Measurements from ENCODE around the gene ZCWPW1.
"Not testable (repeated sequence)": the region's sequence is repeated elsewhere in the genome, so short reads cannot be mapped to it uniquely, and the experiment has no call there.

The ZCWPW1 gene

DNA sequence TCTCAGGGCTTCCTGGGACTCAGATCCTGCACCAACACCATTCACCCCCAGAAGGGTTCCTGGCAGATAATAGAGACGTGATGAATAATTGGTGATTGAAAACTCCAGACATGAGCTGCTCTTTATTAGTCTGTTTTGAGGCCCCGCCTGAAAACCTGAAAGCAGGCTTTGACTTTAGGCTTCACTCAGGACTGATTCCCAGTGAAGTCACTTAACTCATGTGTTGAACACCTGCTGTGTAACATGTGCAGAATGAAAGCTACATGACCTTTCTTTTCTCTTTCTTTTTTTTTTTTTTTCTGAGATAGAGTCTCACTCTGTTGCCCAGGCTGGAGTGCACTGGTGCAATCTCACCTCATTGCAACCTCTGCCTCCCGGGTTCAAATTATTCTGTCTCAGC is 26.7 kb upstream of the ZCWPW1 start:
- no peak for DNase-seq

DNA sequence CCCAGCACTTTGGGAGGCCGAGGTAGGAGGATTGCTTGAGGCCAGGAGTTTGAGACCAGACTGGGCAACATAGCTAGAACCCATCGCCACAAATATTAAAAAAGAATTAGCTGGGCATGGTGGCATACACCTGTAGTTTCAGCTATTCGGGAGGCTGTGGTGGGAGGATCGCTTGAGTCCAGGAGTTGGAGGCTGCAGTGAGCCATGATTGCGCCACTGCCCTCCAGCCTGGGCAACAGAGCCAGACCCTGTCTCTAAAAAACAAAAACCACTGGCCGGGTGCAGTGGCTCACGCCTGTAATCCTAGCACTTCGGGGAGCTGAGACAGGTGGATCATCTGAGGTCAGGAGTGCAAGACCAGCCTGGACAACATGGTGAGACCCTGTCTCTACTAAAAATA is 25.4 kb upstream of the ZCWPW1 start:
- DNase-seq: not testable (repeated sequence)

DNA sequence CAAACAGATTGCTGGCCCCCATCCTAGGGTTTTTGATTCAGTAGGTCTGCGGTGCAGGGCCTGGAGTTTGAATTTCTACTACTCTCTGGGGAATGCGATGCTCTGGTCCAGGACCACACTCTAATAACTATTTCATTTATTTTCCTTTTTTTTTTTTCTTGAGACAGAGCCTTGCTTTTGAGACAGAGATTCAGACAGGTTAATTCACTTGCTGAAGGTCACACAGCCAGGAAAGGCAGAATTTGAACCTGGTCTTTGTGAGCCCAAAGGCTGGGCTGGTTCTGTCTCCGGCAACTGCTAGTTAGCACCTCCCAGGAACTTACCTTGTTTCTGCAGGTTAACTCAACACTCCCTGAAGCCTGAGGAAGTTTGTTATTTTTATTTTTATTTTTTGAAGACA is 24.0 kb upstream of the ZCWPW1 start:
- no peak for DNase-seq

DNA sequence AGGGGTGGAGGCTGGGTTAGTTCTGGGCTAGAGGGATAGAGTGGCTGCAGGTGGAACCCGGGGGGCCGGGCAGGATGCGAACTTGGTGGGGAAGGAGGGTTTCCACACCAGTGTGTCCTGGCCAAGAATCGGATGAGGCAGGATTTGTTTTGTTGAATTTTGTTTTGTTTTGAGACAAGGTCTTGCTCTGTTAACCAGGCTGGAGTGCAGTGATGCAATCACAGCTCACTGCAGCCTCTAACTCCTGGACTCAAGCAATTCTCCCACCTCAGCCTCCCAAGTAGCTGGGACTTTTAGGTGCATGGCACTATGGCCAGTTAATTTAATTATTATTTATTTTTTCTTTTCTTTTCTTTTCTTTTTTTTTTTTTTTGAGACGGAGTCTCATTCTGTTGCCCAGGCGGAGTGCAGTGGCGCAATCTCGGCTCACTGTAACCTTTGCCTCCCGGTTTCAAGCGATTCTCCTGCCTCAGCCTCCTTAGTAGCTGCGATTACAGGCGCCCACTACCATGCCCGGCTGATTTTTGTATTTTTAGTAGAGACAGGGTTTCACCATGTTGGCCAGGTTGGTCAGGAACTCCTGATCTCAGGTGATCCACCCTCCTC is 20.8 kb upstream of the ZCWPW1 start:
- no peak for DNase-seq

DNA sequence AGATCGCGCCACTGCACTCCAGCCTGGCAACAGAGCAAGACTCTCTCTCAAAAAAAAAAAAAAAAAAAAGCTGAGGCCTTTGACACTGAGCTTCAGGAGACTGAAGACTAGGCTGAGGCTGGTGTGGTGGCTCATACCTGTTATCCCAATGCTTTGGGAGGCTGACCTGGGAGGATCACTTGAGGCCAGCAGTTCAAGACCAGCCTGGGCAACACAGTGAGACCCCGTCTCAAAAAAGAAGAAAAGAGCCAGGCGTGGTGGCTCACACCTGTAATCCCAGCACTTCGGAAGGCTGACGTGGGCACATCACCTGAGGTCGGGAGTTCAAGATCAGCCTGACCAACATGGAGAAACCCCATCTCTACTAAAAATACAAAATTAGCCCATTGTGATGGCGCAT is 18.9 kb upstream of the ZCWPW1 start:
- DNase-seq: not testable (repeated sequence)

DNA sequence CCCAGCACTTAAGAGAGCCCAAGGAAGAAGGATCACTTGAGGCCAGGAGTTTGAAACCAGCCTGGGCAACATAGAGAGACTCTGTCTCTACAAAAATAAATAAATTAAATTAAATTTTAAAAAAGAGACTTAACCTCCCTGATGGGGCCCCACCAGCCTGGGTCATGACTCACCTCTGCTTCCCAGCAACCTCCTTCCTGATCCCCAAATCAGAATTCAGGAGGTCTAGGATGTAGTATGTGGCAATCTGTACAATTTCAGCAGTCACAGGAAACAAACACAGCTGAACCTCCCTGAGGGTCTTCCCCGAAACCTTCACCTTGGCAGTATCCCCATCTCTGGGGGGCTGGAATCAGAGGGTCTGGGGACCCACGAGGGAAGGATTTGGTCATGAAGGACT is 17.5 kb upstream of the ZCWPW1 start:
- no peak for DNase-seq

DNA sequence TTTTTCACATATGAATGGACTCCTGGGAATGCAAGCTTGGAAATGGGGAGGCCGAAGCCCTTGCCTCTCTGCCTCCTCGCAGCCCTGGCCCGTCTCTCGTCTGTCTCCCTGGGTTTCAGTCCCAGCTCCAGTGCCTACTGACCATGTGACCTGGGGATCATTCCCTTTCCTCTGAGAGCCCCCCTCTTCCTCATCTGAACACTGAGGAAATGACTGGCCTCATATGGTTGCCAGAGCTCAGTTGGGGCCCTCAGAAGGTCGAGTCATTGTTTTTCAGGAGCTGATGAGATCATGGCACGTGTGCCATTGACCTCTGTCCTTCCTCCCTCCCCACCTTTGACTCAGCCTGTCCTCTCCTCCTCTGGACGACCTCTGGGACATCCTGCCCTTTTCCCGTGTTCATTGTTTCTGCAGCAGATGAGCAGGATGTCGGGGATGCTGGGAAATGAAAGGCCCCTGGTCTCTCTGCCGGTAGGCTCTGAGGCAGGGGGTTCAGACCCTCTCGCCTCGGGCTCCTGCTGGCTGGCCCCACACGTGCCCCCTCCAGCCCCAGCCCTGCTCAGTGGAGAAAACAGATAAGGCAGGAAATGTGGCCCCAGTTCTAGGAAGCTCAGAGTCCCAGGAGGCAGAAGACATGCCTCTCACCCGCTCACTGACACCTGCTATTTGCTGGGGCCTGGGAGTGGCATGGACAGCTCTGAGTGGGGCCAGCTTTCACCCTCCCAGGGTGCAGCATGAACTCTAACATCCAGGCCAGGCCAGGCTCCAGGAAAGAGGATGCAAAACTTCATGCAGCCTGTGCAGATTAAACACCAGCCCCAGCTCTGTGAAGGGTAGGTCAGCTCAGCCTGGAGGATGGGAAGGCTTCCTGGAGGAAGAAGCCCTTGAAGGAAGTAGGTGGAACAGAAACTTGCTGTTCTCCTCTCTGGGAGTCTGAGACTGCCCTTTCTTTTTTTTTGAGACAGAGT is 16.1 kb upstream of the ZCWPW1 start:
- DNase-seq: no peak

DNA sequence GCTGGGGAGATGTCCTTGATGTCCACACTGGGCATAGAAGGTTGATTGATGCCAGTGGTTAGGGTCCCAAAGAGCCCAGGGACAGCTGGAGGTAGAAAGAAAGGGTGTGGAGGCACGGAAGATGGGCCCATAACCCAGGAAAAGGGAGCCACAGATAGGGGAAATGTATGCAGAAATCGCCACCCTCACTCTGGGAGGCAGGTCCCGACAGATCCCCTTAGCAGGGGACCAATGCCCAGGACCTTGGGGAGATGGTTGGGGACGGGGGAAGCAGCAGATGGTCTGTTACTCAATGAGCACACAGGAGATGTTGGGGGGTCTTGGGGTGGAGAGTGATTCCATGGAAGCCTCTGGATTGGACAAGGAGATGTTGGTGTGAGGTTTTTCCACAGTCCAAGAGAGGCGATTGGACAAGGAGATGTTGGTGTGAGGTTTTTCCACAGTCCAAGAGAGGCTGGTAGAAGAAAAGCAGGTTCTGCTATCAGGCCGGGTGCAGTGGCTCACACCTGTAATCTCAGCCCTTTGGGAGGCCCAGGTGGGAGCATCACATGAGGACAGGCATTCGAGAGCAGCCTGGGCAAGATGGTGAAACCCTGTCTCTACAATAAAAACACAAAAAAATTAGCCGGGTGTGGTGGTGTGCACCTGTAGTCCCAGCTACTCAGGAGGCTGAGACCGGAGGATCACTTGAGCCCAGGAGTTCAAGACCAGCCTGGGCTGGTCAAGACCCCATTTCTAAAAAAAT is 14.8 kb upstream of the ZCWPW1 start:
- DNase-seq: no peak

DNA sequence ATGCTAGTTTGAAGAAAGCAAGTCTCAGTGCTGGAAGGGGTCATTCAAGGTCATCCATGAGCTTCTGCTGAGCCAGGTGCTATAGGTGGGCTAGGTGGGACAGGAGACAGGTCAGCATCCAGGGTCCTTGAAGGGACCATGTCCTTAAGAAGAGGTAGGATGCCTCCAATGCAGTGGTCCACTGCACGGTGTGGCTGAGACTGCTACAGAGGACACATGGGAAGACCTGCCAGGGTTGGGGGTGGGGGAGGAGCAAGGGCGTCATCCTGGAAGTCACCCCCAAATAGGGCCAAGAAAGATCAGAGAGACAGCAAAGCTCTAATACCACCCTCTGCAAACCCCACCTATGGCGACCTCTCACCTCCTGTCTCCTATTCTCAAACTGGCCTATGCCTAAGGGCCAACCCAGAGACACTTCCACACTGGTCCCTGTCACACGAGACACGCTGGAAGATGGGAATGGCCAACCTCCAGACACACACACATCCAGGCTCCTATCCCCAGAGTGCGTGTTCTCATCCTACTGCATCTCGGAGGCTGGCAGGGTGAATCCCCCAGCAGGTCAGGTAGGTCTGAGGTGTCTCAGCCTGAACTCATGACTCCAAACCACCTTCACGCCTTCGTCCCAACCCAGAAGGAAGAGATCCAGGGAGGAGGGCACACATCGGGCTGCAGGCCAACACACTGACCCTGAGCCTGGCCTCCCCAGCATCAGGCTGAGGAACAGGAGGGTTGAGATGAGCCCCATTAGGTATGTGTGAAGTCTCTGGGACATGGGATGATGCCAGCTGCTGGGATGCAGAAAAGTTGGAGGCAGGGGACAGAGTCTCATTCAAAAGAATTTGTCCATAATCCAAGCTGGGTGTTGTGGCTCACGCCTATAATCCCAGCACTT is 13.4 kb upstream of the ZCWPW1 start:
- no peak for DNase-seq

DNA sequence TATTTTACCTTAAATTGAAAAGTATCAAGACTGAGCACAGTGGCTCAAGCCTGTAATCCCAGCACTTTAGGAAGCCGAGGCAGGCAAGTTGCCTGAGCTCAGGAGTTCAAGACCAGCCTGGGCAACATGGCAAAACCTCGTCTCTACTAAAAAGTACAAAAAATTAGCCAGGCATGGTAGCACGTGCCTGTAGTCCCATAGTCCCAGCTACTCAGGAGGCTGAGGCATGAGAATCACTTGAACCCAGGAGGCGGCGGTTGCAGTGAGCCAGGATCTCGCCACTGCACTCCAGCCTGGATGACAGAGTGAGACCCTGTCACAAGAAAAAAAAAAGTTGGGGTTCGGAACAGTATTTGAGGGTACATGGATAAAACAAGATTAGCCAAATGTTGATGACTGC is 10.7 kb upstream of the ZCWPW1 start:
- DNase-seq: not testable (repeated sequence)

DNA sequence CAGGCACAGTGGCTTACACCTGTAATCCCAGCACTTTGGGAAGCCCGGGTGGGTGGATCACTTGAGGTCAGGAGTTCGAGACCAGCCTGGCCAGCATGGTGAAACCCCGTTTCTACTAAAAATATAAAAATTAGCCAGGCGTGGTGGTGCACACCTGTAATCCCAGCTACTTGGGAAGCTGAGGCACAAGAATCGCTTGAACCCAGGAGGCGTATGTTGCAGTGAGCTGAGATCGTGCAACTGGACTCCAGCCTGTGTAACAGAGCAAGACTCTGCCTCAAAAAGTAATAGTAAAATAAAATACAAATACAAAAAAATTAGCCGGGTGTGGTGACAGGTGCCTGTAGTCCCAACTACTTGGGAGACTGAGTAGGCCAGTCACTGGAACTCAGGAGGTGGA is 10.2 kb upstream of the ZCWPW1 start:
- not testable (repeated sequence) for DNase-seq

DNA sequence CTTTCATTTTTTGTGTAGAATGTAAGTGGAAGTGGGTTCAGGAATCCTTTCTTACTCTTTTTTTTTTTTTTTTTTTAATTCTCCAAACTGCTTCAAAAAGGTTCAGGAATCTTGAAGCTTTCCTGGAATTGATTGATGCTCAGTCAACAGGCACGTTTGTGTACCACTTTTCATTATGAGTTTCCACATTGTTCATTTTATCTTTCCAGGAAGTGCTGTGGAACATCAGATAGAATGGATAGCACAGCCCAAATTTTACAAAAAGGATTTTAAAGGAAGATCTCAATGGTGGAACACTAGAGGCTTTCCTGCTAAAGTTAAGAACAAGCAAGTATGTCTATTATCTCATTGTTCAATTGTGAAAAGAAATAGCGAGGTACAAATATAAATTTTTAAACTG is 9.7 kb upstream of the ZCWPW1 start:
- no peak for DNase-seq

DNA sequence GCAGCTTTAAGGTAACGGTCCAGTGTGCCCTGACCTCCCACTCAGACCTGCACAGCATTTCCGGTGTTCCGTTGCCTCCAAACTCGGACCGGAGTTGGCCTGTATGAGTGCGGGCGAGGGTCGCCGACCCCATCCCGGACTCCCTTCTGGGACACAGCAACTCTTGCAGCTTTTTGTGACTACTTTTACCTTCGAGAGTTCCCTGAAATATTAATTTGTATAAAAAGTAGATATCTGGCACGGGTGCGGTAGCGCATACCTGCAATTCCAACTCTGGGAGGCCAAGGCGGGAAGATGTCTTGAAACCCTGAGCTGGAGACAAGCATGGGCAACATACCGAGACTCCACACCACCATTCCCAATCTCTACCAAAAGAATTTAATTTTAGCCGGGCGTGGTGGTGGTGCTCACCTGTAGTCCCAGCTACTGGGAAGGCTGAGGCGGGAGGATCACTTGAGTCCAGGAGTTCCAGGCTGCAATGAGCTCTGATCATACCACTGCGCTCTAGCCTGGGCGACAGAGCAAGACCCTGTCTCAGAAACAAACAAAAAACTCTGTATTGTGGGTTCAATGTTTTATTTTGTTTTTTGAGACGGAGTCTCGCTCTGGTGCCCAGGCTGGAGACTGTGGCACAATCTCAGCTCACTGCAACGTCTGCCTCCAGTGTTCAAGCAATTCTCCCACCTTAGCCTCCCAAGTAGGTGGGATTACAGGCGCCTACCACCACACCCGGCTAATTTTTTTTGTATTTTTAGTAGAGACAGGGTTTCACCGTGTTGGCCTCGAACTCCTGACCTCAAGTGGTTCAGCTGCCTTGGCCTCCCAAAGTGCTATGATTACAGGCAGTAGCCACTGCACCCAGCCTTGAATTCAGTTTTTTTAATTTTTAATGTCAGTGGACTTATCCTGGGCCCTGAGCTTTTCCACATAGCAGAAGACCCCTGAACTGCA is 8.9 kb upstream of the ZCWPW1 start:
- DNase-seq: no peak

DNA sequence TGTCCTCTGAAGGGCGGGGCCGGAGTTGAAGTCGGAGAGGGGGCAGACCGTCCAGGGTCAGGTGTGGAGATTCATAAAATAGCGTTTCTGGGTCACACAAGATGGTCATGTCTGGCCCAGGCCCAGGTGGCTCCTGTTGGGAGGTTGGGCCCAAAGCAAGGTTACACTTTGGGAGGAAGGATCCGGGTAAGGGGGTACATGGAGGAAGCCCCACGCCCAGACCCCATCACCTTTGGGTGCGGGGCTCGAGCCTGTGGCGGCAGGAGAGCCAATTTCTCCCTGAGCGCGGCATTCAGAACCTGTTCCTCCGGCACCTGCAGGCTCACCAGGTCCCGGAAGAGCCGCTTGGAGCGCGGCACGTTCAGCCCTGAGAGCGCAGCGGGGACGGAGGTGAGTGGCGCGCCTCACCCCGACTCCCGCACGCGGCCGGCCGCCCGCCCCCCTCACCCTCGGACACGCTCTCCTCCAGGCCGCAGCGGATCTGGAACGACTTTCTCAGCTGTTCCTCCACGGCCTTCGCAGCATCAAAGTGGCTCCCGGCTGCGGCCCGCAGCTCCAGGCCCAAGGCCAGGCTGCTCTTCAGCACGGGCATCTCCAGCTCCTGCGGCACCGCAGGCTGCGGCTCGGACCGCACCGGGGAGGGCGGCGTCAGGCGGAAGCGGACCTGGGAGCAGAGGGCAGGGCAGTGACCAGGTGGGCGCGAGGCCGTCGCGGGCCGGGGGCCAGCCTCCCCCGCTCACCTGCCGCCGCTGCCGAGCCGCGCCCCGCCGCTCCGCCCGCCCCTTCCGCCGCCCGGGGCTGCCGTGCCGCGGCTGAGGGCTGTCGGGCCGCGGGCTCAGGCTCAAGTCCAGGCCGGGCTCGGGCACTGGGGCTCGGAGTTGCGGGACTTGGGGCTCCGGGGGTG is 7.2 kb upstream of the ZCWPW1 start:
- DNase-seq: no peak

DNA sequence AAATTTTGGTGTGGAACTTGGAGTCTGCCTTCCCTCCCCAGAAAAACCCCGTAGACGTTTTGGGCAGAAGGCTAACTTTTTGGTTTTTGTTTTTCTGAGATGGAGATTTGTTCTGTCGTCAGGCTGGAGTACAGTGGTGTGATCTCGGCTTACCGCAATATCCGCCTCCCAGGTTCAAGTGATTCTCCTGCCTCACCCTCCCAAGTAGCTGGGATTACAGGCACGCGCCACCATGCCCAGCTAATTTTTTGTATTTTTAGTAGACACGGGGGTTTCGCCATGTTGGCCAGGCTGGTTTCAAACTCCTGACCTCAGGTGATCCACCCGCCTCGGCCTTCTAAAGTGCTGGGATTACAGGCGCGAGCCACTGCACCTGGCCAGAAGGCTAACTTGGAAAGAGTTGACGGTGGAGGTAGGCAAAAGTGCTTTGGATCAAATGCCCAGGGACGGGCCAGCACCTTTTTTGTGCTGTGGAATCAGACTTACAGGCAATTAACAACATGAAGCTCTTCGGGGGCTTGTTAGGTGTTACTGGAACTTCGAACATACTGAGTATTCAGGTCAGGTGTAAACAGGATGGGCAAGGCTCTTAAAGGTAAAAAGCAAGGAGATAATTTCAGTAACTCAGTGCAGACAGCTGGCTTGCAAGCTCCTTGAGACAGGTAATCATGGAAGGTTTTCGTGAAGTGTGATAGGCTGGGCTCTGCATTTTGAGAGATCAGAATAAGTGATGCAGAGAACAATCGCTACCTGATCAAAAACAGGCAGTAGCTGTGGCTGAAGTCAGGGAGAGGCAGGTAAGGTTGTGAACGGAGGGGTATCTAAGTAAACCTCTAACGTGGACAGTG is 6.0 kb upstream of the ZCWPW1 start:
- DNase-seq: no peak

DNA sequence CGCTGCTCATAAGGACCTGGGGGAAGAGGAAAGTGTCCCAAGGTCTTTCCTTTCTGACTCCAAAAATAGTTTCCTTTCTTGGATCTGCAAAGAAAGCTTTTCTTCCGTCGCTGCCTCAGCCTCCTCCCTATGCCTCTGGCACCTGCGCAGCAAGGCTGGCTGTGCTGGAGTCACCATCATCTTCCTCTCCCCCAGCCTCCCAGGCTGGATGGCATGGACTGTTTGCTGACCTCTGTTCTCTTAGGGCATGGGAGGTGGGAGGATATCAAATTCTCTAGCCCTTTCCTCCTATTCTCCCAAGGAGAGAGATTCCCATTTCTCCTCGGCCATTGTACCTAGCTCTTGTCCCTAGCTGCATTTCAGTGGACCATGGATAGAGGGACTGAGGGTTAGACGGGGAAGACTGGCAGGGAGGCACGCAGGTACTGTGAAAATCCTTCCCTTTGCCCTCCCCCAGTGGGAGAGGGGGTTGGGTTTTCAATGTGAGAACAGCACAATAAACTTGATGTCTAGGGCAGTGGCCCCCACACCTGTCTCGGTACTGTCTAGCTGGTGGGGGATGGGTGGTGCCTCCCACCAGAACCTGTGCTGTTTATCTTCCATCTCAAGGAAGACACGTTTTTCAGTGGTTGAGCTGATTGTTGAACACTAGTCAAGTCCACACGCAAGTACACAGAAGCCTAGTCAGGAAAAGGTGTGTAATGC is 5.2 kb upstream of the ZCWPW1 start:
- no peak for DNase-seq

DNA sequence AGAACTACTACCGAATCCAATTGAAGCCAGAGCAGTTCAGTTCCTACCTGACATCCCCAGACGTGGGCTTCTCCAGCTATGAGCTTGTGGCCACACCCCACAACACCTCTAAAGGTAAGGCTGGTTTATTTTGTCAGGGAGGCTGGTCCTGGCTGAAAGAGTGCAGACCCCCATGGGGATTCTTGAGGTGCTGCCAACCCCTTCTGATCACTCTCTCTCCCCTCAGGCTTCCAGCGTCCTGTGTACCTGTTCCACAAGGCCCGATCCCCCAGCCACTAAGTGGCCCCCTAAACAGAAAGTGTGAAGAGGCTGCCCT is 4.7 kb upstream of the ZCWPW1 start:
- DNase-seq: no peak

DNA sequence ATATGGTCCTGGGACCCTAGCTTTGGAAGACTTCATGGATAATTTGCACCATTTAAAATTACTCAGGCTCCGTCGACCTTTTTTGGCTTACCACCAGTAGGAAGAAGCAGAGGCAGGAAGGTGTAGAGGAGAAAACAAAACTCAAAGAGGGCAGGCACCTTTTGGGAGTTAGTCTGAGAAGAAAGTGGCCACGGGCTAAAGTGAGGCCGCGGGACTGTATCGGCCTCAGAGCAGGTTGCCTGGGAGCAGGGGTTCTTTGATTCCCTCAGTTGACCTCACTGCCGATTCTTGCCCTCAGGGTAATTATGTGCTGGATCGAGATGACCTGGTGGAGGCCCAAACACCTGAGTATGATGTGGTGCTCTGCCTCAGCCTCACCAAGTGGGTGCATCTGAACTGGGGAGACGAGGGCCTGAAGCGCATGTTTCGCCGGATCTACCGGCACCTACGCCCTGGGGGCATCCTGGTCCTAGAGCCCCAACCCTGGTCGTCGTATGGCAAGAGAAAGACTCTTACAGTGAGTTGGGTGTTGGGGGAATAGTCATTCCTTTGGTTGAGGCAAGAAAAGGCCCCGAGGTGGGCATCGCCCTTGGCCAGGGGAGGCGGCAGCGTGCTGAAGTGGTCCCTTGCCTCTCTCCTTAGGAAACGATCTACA is 4.2 kb upstream of the ZCWPW1 start:
- no peak for DNase-seq
